Neural progenitor cell (in vitro differentiated cells): Measurements from ENCODE around the gene SLC10A7. TPM values are rescaled to one million over a fixed set of nuclear protein-coding genes. Genes with fewer than 3 reads are reported as not detected.

Experiments
- DNase-seq: peaks from one replicate; pipeline ENCODE4 v3.0.0-alpha.2; 2016; ENCODE audit warnings: low spot score
- H2AFZ ChIP-seq: fragments of 200-600 bp; sonication (generic); replicated peaks from 2 replicates; pipeline ENCODE4 v1.6.1; 2016; ENCODE audit warnings: antibody characterized with exemption
- H3F3A ChIP-seq: fragments of 200-600 bp; sonication (generic); 2 replicates; pipeline ENCODE4 v1.6.1; 2016; ENCODE audit warnings: antibody characterized with exemption, low read depth
- H3K27ac ChIP-seq: fragments of 200-600 bp; sonication (generic); 2 replicates; pipeline ENCODE4 v1.5.1; 2016; ENCODE audit warnings: mild to moderate bottlenecking
- H3K27me3 ChIP-seq: fragments of 200-600 bp; sonication (generic); 2 replicates; pipeline ENCODE4 v1.6.1; 2016; ENCODE audit warnings: mild to moderate bottlenecking, moderate library complexity
- H3K36me3 ChIP-seq: fragments of 200-600 bp; sonication (generic); 2 replicates; pipeline ENCODE4 v1.5.1; 2016
- H3K4me1 ChIP-seq: fragments of 200-600 bp; sonication (generic); 2 replicates; pipeline ENCODE4 v1.6.1; 2016; ENCODE audit warnings: mixed run types
- H3K4me2 ChIP-seq: fragments of 200-600 bp; sonication (generic); 2 replicates; pipeline ENCODE4 v1.6.1; 2016
- H3K4me3 ChIP-seq: fragments of 200-600 bp; sonication (generic); 2 replicates; pipeline ENCODE4 v1.5.1; 2016
- H3K79me2 ChIP-seq: fragments of 200-600 bp; sonication (generic); 2 replicates; pipeline ENCODE4 v1.6.1; 2016; ENCODE audit warnings: low read depth
- H3K9ac ChIP-seq: fragments of 200-600 bp; sonication (generic); 2 replicates; pipeline ENCODE4 v1.6.1; 2016
- H3K9me3 ChIP-seq: fragments of 200-600 bp; sonication (generic); 2 replicates; pipeline ENCODE4 v1.5.1; 2016; ENCODE audit warnings: low read depth
- H4K20me1 ChIP-seq: fragments of 200-600 bp; sonication (generic); 2 replicates; pipeline ENCODE4 v1.6.1; 2016; ENCODE audit warnings: low read depth
- H3K27ac Mint-ChIP-seq: 3 replicates; pipeline ENCODE4 v1.8.0; 2021; ENCODE audit warnings: mixed read lengths
- H3K27me3 Mint-ChIP-seq: 2 replicates; pipeline ENCODE4 v1.8.0; 2022; ENCODE audit warnings: low read depth, mild to moderate bottlenecking, inconsistent platforms, moderate library complexity, mixed read lengths; ENCODE audit not compliant: insufficient read depth
- H3K36me3 Mint-ChIP-seq: 3 replicates; pipeline ENCODE4 v1.8.0; 2021; ENCODE audit warnings: mixed read lengths
- H3K4me1 Mint-ChIP-seq: 3 replicates; pipeline ENCODE4 v1.8.0; 2021; ENCODE audit warnings: mixed read lengths
- H3K4me3 Mint-ChIP-seq: 3 replicates; pipeline ENCODE4 v1.8.0; 2021; ENCODE audit warnings: mild to moderate bottlenecking, moderate library complexity, mixed read lengths
- H3K9me3 Mint-ChIP-seq: 3 replicates; pipeline ENCODE4 v1.8.0; 2020; ENCODE audit warnings: mixed read lengths
- CTCF ChIP-seq: fragments of 200-600 bp; sonication (generic); IDR thresholded peaks from 2 replicates; pipeline ENCODE4 v1.5.1; 2017; ENCODE audit warnings: antibody characterized with exemption, mild to moderate bottlenecking
- EZH2 ChIP-seq: fragments of 200-600 bp; sonication (generic); IDR thresholded peaks from 2 replicates; pipeline ENCODE4 v1.6.1; 2017; ENCODE audit warnings: antibody characterized with exemption, mild to moderate bottlenecking, moderate library complexity
- EZH2phosphoT487 ChIP-seq: fragments of 200-600 bp; sonication (generic); IDR thresholded peaks from 2 replicates; pipeline ENCODE4 v1.6.1; 2017; ENCODE audit warnings: antibody characterized with exemption
- total RNA-seq: library from RNA; depleted of rRNA; stranded (reverse); fragments of >200 nt; gene quantifications from 2 replicates; pipeline ENCODE4 v1.2.3, GENCODE V29; 2015; ENCODE audit warnings: low replicate concordance

SLC10A7 gene
- total RNA-seq, 1 donor from 2014 or later: 9.9 TPM

GRCh38 chr4:146485968-146486367 is 35.8 kb downstream of the SLC10A7 start:
- Mint-ChIP-seq H3K27me3 (no peaks in the 10 kb centered on the region), H3K36me3 (peaks cover 5% of the 10 kb centered on the region), H3K4me1 (peaks cover 4% of the 10 kb centered on the region), H3K27ac (no peak overlapping the region), H3K9me3 (peaks cover 10% of the 10 kb centered on the region), H3K4me3 (no peak overlapping the region)
- no peaks in the 10 kb centered on the region for H3K36me3 ChIP-seq
- H3K9ac ChIP-seq: no peak overlapping the region
- no peaks in the 10 kb centered on the region for H3K79me2 ChIP-seq
- no peaks in the 10 kb centered on the region for H3F3A ChIP-seq
- H3K4me1 ChIP-seq: peaks cover 15% of the 10 kb centered on the region
- no peak overlapping the region for H3K27ac ChIP-seq
- no peak overlapping the region for H3K4me2 ChIP-seq
- H3K4me3 ChIP-seq: no peak overlapping the region
- H3K9me3 ChIP-seq: no peaks in the 10 kb centered on the region
- TF ChIP-seq EZH2: no peak
- no peak for TF ChIP-seq CTCF
- TF ChIP-seq EZH2phosphoT487: no peak
- no peak overlapping the region for H2AFZ ChIP-seq
- no peaks in the 10 kb centered on the region for H4K20me1 ChIP-seq
- no peak for DNase-seq
- H3K27me3 ChIP-seq: no peaks in the 10 kb centered on the region

GRCh38 chr4:146482788-146483187 is 39.0 kb downstream of the SLC10A7 start:
- Histone ChIP-seq H3K27ac (no peak overlapping the region), H3K79me2 (no peaks in the 10 kb centered on the region), H3K36me3 (no peaks in the 10 kb centered on the region), H2AFZ (no peak overlapping the region), H3F3A (no peaks in the 10 kb centered on the region), H3K4me1 (no peaks in the 10 kb centered on the region), H3K27me3 (no peaks in the 10 kb centered on the region), H3K4me2 (no peak overlapping the region), H4K20me1 (no peaks in the 10 kb centered on the region), H3K9ac (no peak overlapping the region), H3K4me3 (no peak overlapping the region), H3K9me3 (no peaks in the 10 kb centered on the region)
- Mint-ChIP-seq H3K27ac (no peak overlapping the region), H3K9me3 (peaks cover 13% of the 10 kb centered on the region), H3K4me3 (no peak overlapping the region), H3K36me3 (peaks cover 5% of the 10 kb centered on the region), H3K27me3 (peaks cover 4% of the 10 kb centered on the region), H3K4me1 (peaks cover 4% of the 10 kb centered on the region)
- DNase-seq: no peak
- TF ChIP-seq EZH2phosphoT487: no peak
- TF ChIP-seq EZH2: no peak
- TF ChIP-seq CTCF: no peak

GRCh38 chr4:146481246-146481645 is 40.5 kb downstream of the SLC10A7 start:
- Histone ChIP-seq H3K4me2 (no peak overlapping the region), H3K4me1 (no peaks in the 10 kb centered on the region), H3K36me3 (no peaks in the 10 kb centered on the region), H2AFZ (no peak overlapping the region), H3K79me2 (no peaks in the 10 kb centered on the region), H3K4me3 (no peak overlapping the region), H3K9ac (no peak overlapping the region), H3F3A (no peaks in the 10 kb centered on the region), H3K27me3 (no peaks in the 10 kb centered on the region), H3K27ac (no peak overlapping the region), H3K9me3 (no peaks in the 10 kb centered on the region), H4K20me1 (no peaks in the 10 kb centered on the region)
- DNase-seq: no peak
- no peak for TF ChIP-seq EZH2phosphoT487
- no peak for TF ChIP-seq CTCF
- no peak for TF ChIP-seq EZH2
- H3K27me3 Mint-ChIP-seq: peaks cover 4% of the 10 kb centered on the region
- no peak overlapping the region for H3K27ac Mint-ChIP-seq
- H3K4me1 Mint-ChIP-seq: peaks cover 6% of the 10 kb centered on the region
- peaks cover 13% of the 10 kb centered on the region for H3K9me3 Mint-ChIP-seq
- H3K4me3 Mint-ChIP-seq: no peak overlapping the region
- peaks cover 5% of the 10 kb centered on the region for H3K36me3 Mint-ChIP-seq
